Testis (tissue), 2 donors: ENCODE results near the gene CYP4F2.

ENCODE experiments used
- POLR2A ChIP-seq: fragments of 450-650 bp; IDR thresholded peaks from one replicate; pipeline ENCODE4 v1.6.1; 2017; ENCODE audit warnings: antibody characterized with exemption, mild to moderate bottlenecking, moderate library complexity
- TF ChIP-seq, protein P1 (sequence below), 3 experiments: fragments of 450-650 bp in 2 of 3; fragments of 200-600 bp in 1 of 3; sonication (generic) in 1 of 3; IDR thresholded peaks; one replicate each; pipeline ENCODE4 v1.5.1; 2016 to 2019; ENCODE audit warnings: antibody characterized with exemption in 3 of 3, mild to moderate bottlenecking in 2 of 3, moderate library complexity in 1 of 3

- TF ChIP-seq, protein P1, sequence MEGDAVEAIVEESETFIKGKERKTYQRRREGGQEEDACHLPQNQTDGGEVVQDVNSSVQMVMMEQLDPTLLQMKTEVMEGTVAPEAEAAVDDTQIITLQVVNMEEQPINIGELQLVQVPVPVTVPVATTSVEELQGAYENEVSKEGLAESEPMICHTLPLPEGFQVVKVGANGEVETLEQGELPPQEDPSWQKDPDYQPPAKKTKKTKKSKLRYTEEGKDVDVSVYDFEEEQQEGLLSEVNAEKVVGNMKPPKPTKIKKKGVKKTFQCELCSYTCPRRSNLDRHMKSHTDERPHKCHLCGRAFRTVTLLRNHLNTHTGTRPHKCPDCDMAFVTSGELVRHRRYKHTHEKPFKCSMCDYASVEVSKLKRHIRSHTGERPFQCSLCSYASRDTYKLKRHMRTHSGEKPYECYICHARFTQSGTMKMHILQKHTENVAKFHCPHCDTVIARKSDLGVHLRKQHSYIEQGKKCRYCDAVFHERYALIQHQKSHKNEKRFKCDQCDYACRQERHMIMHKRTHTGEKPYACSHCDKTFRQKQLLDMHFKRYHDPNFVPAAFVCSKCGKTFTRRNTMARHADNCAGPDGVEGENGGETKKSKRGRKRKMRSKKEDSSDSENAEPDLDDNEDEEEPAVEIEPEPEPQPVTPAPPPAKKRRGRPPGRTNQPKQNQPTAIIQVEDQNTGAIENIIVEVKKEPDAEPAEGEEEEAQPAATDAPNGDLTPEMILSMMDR (IDR thresholded peaks at IDR 0.05) = no peak
- TF ChIP-seq POLR2A = no peak
Measured at GRCh38 chr19:15894359-15894758, 3.5 kb downstream of the CYP4F2 start.
